DND-41 (cell line): Measurements from ENCODE around the gene PITPNC1.

Experiments
- ATAC-seq: fragments of 200-7000 bp; cut with Tn5 transposase; 3 replicates; pipeline ENCODE4 v1.9.1; 2021; ENCODE audit warnings: low read depth; ENCODE audit not compliant: insufficient read depth
- DNase-seq: peaks from one replicate; pipeline ENCODE4 v3.0.0-alpha.2; 2020
- H2AFZ ChIP-seq: 2 replicates; pipeline ENCODE4 v1.6.0; 2012; ENCODE audit warnings: low read depth, low read length
- H3K27ac ChIP-seq: 2 replicates; pipeline ENCODE4 v1.5.1; 2012; ENCODE audit warnings: low read length, inconsistent platforms
- H3K27me3 ChIP-seq: fragments of 200-600 bp; sonication (generic); 2 replicates; pipeline ENCODE4 v1.6.0; 2012; ENCODE audit warnings: low read length, mild to moderate bottlenecking, inconsistent platforms; ENCODE audit not compliant: insufficient read depth, poor library complexity
- H3K36me3 ChIP-seq: 2 replicates; pipeline ENCODE4 v1.5.1; 2012; ENCODE audit warnings: low read length, inconsistent platforms; ENCODE audit not compliant: insufficient read depth
- H3K4me1 ChIP-seq: 2 replicates; pipeline ENCODE4 v1.5.1; 2012; ENCODE audit warnings: mild to moderate bottlenecking, low read length; ENCODE audit not compliant: insufficient read depth
- H3K4me2 ChIP-seq: 2 replicates; pipeline ENCODE4 v1.6.0; 2012; ENCODE audit warnings: mild to moderate bottlenecking, moderate library complexity, low read length, inconsistent platforms; ENCODE audit not compliant: insufficient read depth
- H3K4me3 ChIP-seq, 2 experiments: fragments of 200-600 bp in 1 of 2; shearing (Covaris generic) in 1 of 2; 2 replicates each; pipeline ENCODE4 v1.5.1; 2012 to 2016; ENCODE audit warnings: inconsistent platforms in 2 of 2, low read length in 2 of 2, mild to moderate bottlenecking in 2 of 2, low read depth in 1 of 2, moderate library complexity in 1 of 2
- H3K79me2 ChIP-seq: 2 replicates; pipeline ENCODE4 v1.6.0; 2012; ENCODE audit warnings: low read length, inconsistent platforms; ENCODE audit not compliant: insufficient read depth
- H3K9ac ChIP-seq: 2 replicates; pipeline ENCODE4 v1.6.0; 2012; ENCODE audit warnings: low read depth, mild to moderate bottlenecking, inconsistent platforms, low read length, moderate library complexity
- H3K9me3 ChIP-seq: 2 replicates; pipeline ENCODE4 v1.5.1; 2012; ENCODE audit warnings: low read length, moderate library complexity, mild to moderate bottlenecking, inconsistent platforms; ENCODE audit not compliant: insufficient read depth, severe bottlenecking
- H4K20me1 ChIP-seq: 2 replicates; pipeline ENCODE4 v1.6.0; 2012; ENCODE audit warnings: low read length; ENCODE audit not compliant: insufficient read depth
- EZH2 ChIP-seq: IDR thresholded peaks from 3 replicates; pipeline ENCODE4 v1.6.1; 2012; ENCODE audit warnings: borderline replicate concordance, low read depth, mild to moderate bottlenecking, moderate library complexity, low read length, inconsistent platforms; ENCODE audit not compliant: severe bottlenecking
- TF ChIP-seq, protein P1 (sequence below): IDR thresholded peaks from 2 replicates; pipeline ENCODE4 v1.5.1; 2012; ENCODE audit warnings: borderline replicate concordance, low read length, moderate library complexity, mild to moderate bottlenecking; ENCODE audit not compliant: poor library complexity, severe bottlenecking; ENCODE audit errors: extremely low read depth

PITPNC1 gene

DNA sequence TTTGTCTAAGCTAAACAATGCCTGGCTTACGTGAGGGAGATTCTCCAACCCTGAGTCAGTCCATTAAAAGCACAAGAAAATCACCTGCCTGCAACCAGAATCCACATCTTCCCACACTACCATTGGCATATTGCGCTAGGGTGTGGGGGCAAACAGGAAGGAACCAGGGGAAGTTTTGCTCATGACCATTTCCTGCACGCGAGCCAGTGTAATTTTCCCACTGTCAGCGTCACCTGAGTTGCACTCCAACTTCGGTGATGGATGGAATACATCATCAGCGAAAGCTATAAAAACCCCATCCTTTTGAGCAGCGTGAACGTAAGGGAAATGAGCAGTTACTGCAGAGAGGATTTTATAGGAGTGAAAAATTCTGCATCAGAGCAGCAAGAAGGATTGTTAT is 172.7 kb downstream of the PITPNC1 start:
- no peak for DNase-seq
- H3K4me2 ChIP-seq, result no peak overlapping the region
- H2AFZ ChIP-seq, result no peak overlapping the region
- no peak for ATAC-seq
- no peak overlapping the region for H3K9ac ChIP-seq
- H3K9me3 ChIP-seq, result no peaks in the 10 kb centered on the region
- H3K4me1 ChIP-seq, result no peaks in the 10 kb centered on the region
- H3K4me3 ChIP-seq, result no peak overlapping the region
- no peaks in the 10 kb centered on the region for H3K79me2 ChIP-seq
- no peaks in the 10 kb centered on the region for H3K36me3 ChIP-seq
- no peaks in the 10 kb centered on the region for H4K20me1 ChIP-seq
- no peak for TF ChIP-seq EZH2
- TF ChIP-seq, protein P1, sequence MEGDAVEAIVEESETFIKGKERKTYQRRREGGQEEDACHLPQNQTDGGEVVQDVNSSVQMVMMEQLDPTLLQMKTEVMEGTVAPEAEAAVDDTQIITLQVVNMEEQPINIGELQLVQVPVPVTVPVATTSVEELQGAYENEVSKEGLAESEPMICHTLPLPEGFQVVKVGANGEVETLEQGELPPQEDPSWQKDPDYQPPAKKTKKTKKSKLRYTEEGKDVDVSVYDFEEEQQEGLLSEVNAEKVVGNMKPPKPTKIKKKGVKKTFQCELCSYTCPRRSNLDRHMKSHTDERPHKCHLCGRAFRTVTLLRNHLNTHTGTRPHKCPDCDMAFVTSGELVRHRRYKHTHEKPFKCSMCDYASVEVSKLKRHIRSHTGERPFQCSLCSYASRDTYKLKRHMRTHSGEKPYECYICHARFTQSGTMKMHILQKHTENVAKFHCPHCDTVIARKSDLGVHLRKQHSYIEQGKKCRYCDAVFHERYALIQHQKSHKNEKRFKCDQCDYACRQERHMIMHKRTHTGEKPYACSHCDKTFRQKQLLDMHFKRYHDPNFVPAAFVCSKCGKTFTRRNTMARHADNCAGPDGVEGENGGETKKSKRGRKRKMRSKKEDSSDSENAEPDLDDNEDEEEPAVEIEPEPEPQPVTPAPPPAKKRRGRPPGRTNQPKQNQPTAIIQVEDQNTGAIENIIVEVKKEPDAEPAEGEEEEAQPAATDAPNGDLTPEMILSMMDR, result no peak
- no peak overlapping the region for H3K27ac ChIP-seq
- H3K27me3 ChIP-seq, result no peaks in the 10 kb centered on the region

DNA sequence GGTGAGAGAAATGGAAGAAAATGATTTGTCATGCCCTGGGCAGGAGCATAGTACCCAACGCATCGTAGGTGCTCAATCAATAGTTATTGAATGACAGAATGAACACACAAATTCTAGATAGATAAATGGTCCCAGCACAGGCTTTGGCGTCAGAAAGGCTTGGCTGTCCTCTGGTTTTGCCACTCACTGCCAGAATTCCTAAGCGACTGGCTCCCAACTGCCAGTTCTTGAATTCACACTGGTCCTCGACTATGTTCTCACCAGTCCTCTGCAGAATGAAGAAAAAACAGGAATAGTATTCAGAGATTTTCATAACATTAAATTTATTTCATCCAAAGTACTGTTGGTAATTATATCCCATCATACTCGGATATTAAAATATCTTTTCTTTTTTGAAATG is 177.6 kb downstream of the PITPNC1 start:
- TF ChIP-seq, protein P1, result no peak
- TF ChIP-seq EZH2, result no peak
- no peaks in the 10 kb centered on the region for H3K36me3 ChIP-seq
- no peak overlapping the region for H3K9ac ChIP-seq
- DNase-seq (no peak), ATAC-seq (no peak)
- H2AFZ ChIP-seq, result no peak overlapping the region
- no peak overlapping the region for H3K4me3 ChIP-seq
- no peaks in the 10 kb centered on the region for H3K27me3 ChIP-seq
- no peaks in the 10 kb centered on the region for H3K4me1 ChIP-seq
- H3K4me2 ChIP-seq, result no peak overlapping the region
- H3K9me3 ChIP-seq, result no peaks in the 10 kb centered on the region
- no peaks in the 10 kb centered on the region for H3K79me2 ChIP-seq
- no peak overlapping the region for H3K27ac ChIP-seq
- no peaks in the 10 kb centered on the region for H4K20me1 ChIP-seq

DNA sequence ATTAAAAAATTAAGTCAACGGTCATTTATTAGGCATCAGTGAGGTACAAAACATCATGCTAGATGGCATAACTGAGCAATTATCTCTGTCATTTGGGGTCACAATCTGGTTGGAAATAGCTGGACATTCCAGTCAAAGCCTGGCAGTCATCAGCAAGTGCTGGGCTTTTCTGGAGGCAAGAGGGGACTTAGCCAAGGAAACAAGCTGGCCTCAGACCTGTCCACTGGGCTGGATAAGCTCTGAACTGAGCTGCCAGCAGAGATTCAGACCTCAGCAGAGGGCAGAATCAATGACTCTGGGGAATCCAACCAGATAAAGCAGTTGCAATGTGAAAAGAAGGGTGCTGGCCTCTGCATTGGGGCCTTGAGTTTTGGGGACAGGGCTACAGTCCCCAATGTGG is 178.8 kb downstream of the PITPNC1 start:
- Histone ChIP-seq H3K4me1 (no peaks in the 10 kb centered on the region), H3K4me3 (no peak overlapping the region), H3K36me3 (no peaks in the 10 kb centered on the region), H3K79me2 (no peaks in the 10 kb centered on the region), H4K20me1 (no peaks in the 10 kb centered on the region), H3K9me3 (no peaks in the 10 kb centered on the region), H2AFZ (no peak overlapping the region), H3K27ac (no peak overlapping the region), H3K27me3 (no peaks in the 10 kb centered on the region), H3K9ac (no peak overlapping the region), H3K4me2 (no peak overlapping the region)
- ATAC-seq (no peak), DNase-seq (no peak)
- TF ChIP-seq EZH2, result no peak
- TF ChIP-seq, protein P1, result no peak

- H3K27ac ChIP-seq, result no peak overlapping the region
- no peak overlapping the region for H3K4me2 ChIP-seq
- no peak overlapping the region for H3K9ac ChIP-seq
- no peaks in the 10 kb centered on the region for H3K27me3 ChIP-seq
- no peaks in the 10 kb centered on the region for H4K20me1 ChIP-seq
- H3K36me3 ChIP-seq, result no peaks in the 10 kb centered on the region
- ATAC-seq (no peak), DNase-seq (no peak)
- H3K9me3 ChIP-seq, result no peaks in the 10 kb centered on the region
- no peak overlapping the region for H2AFZ ChIP-seq
- H3K4me1 ChIP-seq, result no peaks in the 10 kb centered on the region
- TF ChIP-seq EZH2, result no peak
- TF ChIP-seq, protein P1, result no peak
- no peaks in the 10 kb centered on the region for H3K79me2 ChIP-seq
- no peak overlapping the region for H3K4me3 ChIP-seq
Observed at GRCh38 chr17:67557052-67557845, 180.2 kb downstream of the PITPNC1 start.
